MM.1S (cell line): ENCODE results near the gene TMEFF2.

Experiments
- EZH2 ChIP-seq: fragments of 300-600 bp; sonication (generic); optimal IDR thresholded peaks from 2 replicates; pipeline ENCODE3; 2017; ENCODE audit warnings: low read depth, mild to moderate bottlenecking, antibody characterized with exemption, low read length, mixed read lengths
- EZH2phosphoT487 ChIP-seq: fragments of 300-600 bp; sonication (generic); IDR thresholded peaks from 2 replicates; pipeline ENCODE4 v1.6.1; 2018; ENCODE audit warnings: antibody characterized with exemption, low read length
- TF ChIP-seq, protein P1 (sequence below): fragments of 300-600 bp; sonication (generic); IDR thresholded peaks from 2 replicates; pipeline ENCODE4 v1.5.1; 2016; ENCODE audit warnings: antibody characterized with exemption, low read length, mixed read lengths

DNA sequence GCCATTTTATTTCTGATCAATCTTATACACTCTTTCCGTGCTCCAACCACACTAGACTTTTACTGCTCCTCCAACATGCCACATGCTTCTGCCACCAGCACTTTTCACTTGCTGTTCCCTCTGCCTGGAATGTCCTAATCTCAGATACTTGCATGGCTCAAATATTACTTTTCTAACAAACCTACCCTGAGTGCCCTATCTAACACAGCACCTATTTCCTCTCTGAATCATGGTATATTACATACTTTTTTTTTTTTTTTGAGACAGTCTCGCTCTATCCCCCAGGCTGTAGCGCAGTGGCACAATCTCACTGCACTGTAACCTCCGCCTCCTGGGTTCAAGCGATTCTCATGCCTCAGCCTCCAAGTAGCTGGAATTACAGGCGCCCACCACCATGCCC, 181.5 kb downstream of the TMEFF2 start:
- TF ChIP-seq, protein P1, sequence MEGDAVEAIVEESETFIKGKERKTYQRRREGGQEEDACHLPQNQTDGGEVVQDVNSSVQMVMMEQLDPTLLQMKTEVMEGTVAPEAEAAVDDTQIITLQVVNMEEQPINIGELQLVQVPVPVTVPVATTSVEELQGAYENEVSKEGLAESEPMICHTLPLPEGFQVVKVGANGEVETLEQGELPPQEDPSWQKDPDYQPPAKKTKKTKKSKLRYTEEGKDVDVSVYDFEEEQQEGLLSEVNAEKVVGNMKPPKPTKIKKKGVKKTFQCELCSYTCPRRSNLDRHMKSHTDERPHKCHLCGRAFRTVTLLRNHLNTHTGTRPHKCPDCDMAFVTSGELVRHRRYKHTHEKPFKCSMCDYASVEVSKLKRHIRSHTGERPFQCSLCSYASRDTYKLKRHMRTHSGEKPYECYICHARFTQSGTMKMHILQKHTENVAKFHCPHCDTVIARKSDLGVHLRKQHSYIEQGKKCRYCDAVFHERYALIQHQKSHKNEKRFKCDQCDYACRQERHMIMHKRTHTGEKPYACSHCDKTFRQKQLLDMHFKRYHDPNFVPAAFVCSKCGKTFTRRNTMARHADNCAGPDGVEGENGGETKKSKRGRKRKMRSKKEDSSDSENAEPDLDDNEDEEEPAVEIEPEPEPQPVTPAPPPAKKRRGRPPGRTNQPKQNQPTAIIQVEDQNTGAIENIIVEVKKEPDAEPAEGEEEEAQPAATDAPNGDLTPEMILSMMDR = no peak
- no peak for TF ChIP-seq EZH2phosphoT487
- TF ChIP-seq EZH2 = no peak
